ENCODE measurements around the gene SPTLC3.

DNA sequence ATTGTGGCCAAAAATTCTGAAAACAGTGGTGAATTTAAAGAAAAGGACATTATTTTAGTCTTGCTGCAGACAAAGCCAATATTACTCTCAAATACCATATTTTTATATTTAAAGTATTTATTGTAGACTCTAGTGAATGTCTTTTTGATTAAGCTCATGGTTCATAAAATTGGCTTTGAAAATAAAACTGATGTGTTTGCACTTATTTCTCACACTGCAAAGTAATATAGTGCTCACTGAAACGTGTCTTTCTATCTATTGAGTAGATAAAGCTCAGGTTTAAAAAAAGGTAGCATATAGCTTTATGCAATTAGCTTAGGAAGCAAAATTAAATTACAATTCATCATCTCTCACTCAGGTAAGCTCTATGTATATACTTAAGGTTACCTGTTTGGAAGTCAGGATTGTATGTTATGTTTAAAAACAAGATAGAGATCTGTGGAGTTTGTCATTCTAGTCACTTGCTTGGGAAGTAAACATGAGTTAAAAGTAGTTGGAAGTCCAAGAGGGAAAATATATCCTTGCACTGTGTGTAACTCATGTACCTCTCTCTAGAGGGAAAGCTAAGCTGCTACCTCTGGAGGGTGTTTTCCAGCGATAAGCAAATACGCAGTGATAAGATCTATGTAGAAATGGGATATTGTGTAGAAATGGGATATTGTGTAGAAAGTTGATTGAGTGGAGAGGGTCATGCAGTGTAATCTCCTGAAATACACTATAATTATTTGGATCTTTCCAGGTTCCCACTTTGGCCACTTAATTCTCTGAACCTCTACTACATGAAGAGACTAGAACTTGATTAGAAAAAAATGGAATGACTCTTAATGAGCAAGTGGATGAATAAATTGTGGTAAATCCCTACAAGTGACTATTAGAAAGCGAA, 29.9 kb upstream of the SPTLC3 start:
- TF ChIP-seq POLR2AphosphoS5 (IDR thresholded peaks at IDR 0.05; ENCODE audit: low read depth, low read length) = no peak
- TF ChIP-seq, protein P1, sequence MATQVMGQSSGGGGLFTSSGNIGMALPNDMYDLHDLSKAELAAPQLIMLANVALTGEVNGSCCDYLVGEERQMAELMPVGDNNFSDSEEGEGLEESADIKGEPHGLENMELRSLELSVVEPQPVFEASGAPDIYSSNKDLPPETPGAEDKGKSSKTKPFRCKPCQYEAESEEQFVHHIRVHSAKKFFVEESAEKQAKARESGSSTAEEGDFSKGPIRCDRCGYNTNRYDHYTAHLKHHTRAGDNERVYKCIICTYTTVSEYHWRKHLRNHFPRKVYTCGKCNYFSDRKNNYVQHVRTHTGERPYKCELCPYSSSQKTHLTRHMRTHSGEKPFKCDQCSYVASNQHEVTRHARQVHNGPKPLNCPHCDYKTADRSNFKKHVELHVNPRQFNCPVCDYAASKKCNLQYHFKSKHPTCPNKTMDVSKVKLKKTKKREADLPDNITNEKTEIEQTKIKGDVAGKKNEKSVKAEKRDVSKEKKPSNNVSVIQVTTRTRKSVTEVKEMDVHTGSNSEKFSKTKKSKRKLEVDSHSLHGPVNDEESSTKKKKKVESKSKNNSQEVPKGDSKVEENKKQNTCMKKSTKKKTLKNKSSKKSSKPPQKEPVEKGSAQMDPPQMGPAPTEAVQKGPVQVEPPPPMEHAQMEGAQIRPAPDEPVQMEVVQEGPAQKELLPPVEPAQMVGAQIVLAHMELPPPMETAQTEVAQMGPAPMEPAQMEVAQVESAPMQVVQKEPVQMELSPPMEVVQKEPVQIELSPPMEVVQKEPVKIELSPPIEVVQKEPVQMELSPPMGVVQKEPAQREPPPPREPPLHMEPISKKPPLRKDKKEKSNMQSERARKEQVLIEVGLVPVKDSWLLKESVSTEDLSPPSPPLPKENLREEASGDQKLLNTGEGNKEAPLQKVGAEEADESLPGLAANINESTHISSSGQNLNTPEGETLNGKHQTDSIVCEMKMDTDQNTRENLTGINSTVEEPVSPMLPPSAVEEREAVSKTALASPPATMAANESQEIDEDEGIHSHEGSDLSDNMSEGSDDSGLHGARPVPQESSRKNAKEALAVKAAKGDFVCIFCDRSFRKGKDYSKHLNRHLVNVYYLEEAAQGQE (IDR thresholded peaks at IDR 0.05; ENCODE audit: insufficient read depth in 1 of 2, low read depth in 2 of 2, low read length in 2 of 2) = no peak

Measured in PFSK-1 (cell line).